ENCODE results near the gene GAREM1.
A peak's percentile ranks its signal among the peaks of the same experiment; 100 is the strongest.

The GAREM1 gene

GRCh38 chr18:32328379-32328778 lies 142.3 kb downstream of the GAREM1 start:
- no peak for DNase-seq (ENCODE audit: low read depth, low spot score)

GRCh38 chr18:32326450-32327308 lies 144.0 kb downstream of the GAREM1 start:
- no peak for DNase-seq (ENCODE audit: low read depth, low spot score)

GRCh38 chr18:32324181-32324580 lies 146.5 kb downstream of the GAREM1 start:
- no peak for DNase-seq (ENCODE audit: low read depth, low spot score)

- DNase-seq (ENCODE audit: low read depth, low spot score), result no peak
Observed at GRCh38 chr18:32321826-32322225, 148.9 kb downstream of the GAREM1 start.

- DNase-seq (ENCODE audit: low read depth, low spot score), result no peak
Observed at GRCh38 chr18:32319084-32319483, 151.6 kb downstream of the GAREM1 start.

- no peak for DNase-seq (ENCODE audit: low read depth, low spot score)
Observed at GRCh38 chr18:32318581-32318980, 152.1 kb downstream of the GAREM1 start.

- DNase-seq (ENCODE audit: low read depth, low spot score), result no peak
Observed at GRCh38 chr18:32317651-32318050, 153.0 kb downstream of the GAREM1 start.

GRCh38 chr18:32315881-32316280 lies 154.8 kb downstream of the GAREM1 start:
- DNase-seq (ENCODE audit: low read depth, low spot score), result no peak

- DNase-seq (ENCODE audit: low read depth, low spot score), result no peak
Observed at GRCh38 chr18:32310774-32311173, 159.9 kb downstream of the GAREM1 start.

GRCh38 chr18:32310101-32310500 lies 160.6 kb downstream of the GAREM1 start:
- no peak for DNase-seq (ENCODE audit: low read depth, low spot score)

- DNase-seq (ENCODE audit: low read depth, low spot score), result peak; percentile 41
Observed at GRCh38 chr18:32308493-32309120, 162.1 kb downstream of the GAREM1 start.

- no peak for DNase-seq (ENCODE audit: low read depth, low spot score)
Observed at GRCh38 chr18:32303400-32303799, 167.3 kb downstream of the GAREM1 start.

GRCh38 chr18:32302806-32303205 lies 167.9 kb downstream of the GAREM1 start:
- no peak for DNase-seq (ENCODE audit: low read depth, low spot score)

- no peak for DNase-seq (ENCODE audit: low read depth, low spot score)
Observed at GRCh38 chr18:32301976-32302743, 168.5 kb downstream of the GAREM1 start.

GRCh38 chr18:32301361-32301760 lies 169.3 kb downstream of the GAREM1 start:
- no peak for DNase-seq (ENCODE audit: low read depth, low spot score)

GRCh38 chr18:32300914-32301313 lies 169.8 kb downstream of the GAREM1 start:
- no peak for DNase-seq (ENCODE audit: low read depth, low spot score)

GRCh38 chr18:32299484-32299883 lies 171.2 kb downstream of the GAREM1 start:
- DNase-seq (ENCODE audit: low read depth, low spot score), result no peak

GRCh38 chr18:32298171-32298667 lies 172.5 kb downstream of the GAREM1 start:
- no peak for DNase-seq (ENCODE audit: low read depth, low spot score)

GRCh38 chr18:32297579-32298170 lies 173.0 kb downstream of the GAREM1 start:
- no peak for DNase-seq (ENCODE audit: low read depth, low spot score)

GRCh38 chr18:32296851-32297250 lies 173.8 kb downstream of the GAREM1 start:
- no peak for DNase-seq (ENCODE audit: low read depth, low spot score)

GRCh38 chr18:32295604-32296003 lies 175.1 kb downstream of the GAREM1 start:
- DNase-seq (ENCODE audit: low read depth, low spot score), result no peak

- no peak for DNase-seq (ENCODE audit: low read depth, low spot score)
Observed at GRCh38 chr18:32293107-32293506, 177.6 kb downstream of the GAREM1 start.
